HepG2 (cell line): Measurements from ENCODE around the gene GRK6. TPM values are rescaled to one million over a fixed set of nuclear protein-coding genes. Genes with fewer than 3 reads are reported as not detected.

Experiments
- IRF2 ChIP-seq: IDR thresholded peaks from 2 replicates; pipeline ENCODE4 v1.6.1; 2018; ENCODE audit warnings: missing genetic modification reagents, missing compliant biosample characterization
- KDM2A ChIP-seq: sonication (generic); formaldehyde crosslinking; IDR thresholded peaks from 2 replicates; pipeline ENCODE4 v1.4.0; 2020; ENCODE audit warnings: low read depth, missing genetic modification reagents, borderline replicate concordance
- MAX ChIP-seq: IDR thresholded peaks from 2 replicates; pipeline ENCODE4 v1.6.1; 2012; ENCODE audit warnings: inconsistent platforms
- PATZ1 ChIP-seq: sonication (generic); formaldehyde crosslinking; IDR thresholded peaks from 2 replicates; pipeline ENCODE4 v1.4.0; 2020; ENCODE audit warnings: missing genetic modification reagents
- PHF8 ChIP-seq: sonication (generic); formaldehyde crosslinking; IDR thresholded peaks from 2 replicates; pipeline ENCODE4 v1.5.0; 2020; ENCODE audit warnings: missing genetic modification reagents
- RBFOX2 ChIP-seq: fragments of 200-400 bp; formaldehyde crosslinking; IDR thresholded peaks from 2 replicates; pipeline ENCODE4 v1.6.1; 2017; ENCODE audit warnings: low read depth, mild to moderate bottlenecking, low read length
- ZBTB26 ChIP-seq: IDR thresholded peaks from 2 replicates; pipeline ENCODE4 v1.6.1; 2016; ENCODE audit warnings: missing compliant biosample characterization, missing genetic modification reagents, borderline replicate concordance
- ZBTB44 ChIP-seq: sonication (generic); formaldehyde crosslinking; IDR thresholded peaks from 2 replicates; pipeline ENCODE4 v1.4.0; 2020; ENCODE audit warnings: missing genetic modification reagents
- ZNF367 ChIP-seq: sonication (generic); formaldehyde crosslinking; IDR thresholded peaks from 2 replicates; pipeline ENCODE4 v1.4.0; 2020; ENCODE audit warnings: missing genetic modification reagents, borderline replicate concordance
- ZNF512 ChIP-seq: sonication (generic); formaldehyde crosslinking; IDR thresholded peaks from 2 replicates; pipeline ENCODE4 v1.4.0; 2020; ENCODE audit warnings: mild to moderate bottlenecking, missing genetic modification reagents
- ZNF761 ChIP-seq: sonication (generic); formaldehyde crosslinking; conservative IDR thresholded peaks from 2 replicates; pipeline ENCODE4 v1.4.0; 2020; ENCODE audit warnings: mild to moderate bottlenecking, missing genetic modification reagents
- ZNF83 ChIP-seq: sonication (generic); formaldehyde crosslinking; IDR thresholded peaks from 2 replicates; pipeline ENCODE4 v1.4.0; 2020; ENCODE audit warnings: missing genetic modification reagents, mild to moderate bottlenecking, borderline replicate concordance
- polyA plus RNA-seq, 8 experiments: library from polyadenylated mRNA; depleted of rRNA in 3 of 8; stranded (reverse) in 7 of 8; unstranded in 1 of 8; fragments of >200 nt; fragmentation: Illumina TruSeq in 4 of 8; extraction: Trizol in 4 of 8; gene quantifications; 2 replicates each; pipeline versions ENCODE4 v1.2.1 to v1.2.3, GENCODE V29; 2011 to 2016; ENCODE audit warnings: low read depth in 4 of 8, missing spikeins in 1 of 8, mixed read lengths in 1 of 8; ENCODE audit not compliant: insufficient read depth in 1 of 8
- total RNA-seq, 5 experiments: library from RNA; depleted of rRNA; stranded (reverse); fragments of >200 nt; fragmentation: Illumina TruSeq; extraction: Trizol; gene quantifications; 2 replicates each; pipeline ENCODE4 v1.2.3, GENCODE V29; 2016; ENCODE audit warnings: low read depth in 1 of 5

GRK6 gene
- total and polyA plus RNA-seq, 2 of the 13 experiments (the other 11 are each of a cell fraction or from before 2014, with no cell fraction given), result 13.2 to 19.9 TPM

GRCh38 chr5:177473443-177474001 is 47.0 kb downstream of the GRK6 start, which contains the start of gene DBN1 (continued):
- TF ChIP-seq ZNF761 (CRISPR knock-in tag) (no peak), ZNF367 (CRISPR knock-in tag) (no peak), RBFOX2 (peak; percentile 41; the same call in 1 of the 2 replicates), MAX (no peak), PATZ1 (CRISPR knock-in tag) (0 out of 2 replicates have a peak, but pooled peaks have one; percentile 38), PHF8 (peak; percentile 44), ZNF512 (no peak), IRF2 (CRISPR knock-in tag) (0 out of 2 replicates have a peak, but pooled peaks have one; percentile 17), KDM2A (CRISPR knock-in tag) (0 out of 2 replicates have a peak, but pooled peaks have one; percentile 24), ZBTB26 (CRISPR knock-in tag) (no peak), ZBTB44 (CRISPR knock-in tag) (0 out of 2 replicates have a peak, but pooled peaks have one; percentile 23), ZNF83 (CRISPR knock-in tag) (no peak)
